Prostate gland (tissue), 2 donors: Measurements from ENCODE around the gene CT47C1. TPM values are rescaled to one million over a fixed set of nuclear protein-coding genes. Genes with fewer than 3 reads are reported as not detected.

Source experiments
- DNase-seq: peaks from one replicate; pipeline ENCODE4 v3.0.0-alpha.2; 2019; ENCODE audit warnings: low spot score
- H3K27ac ChIP-seq, 2 donors: fragments of 200-600 bp; sonication (generic); 2 replicates each; pipeline ENCODE4 v1.5.1; 2017 to 2019
- H3K27me3 ChIP-seq: fragments of 200-600 bp; sonication (generic); replicated peaks from 2 replicates; pipeline ENCODE4 v1.5.1; 2019; ENCODE audit not compliant: insufficient read depth
- H3K36me3 ChIP-seq, 2 donors: fragments of 200-600 bp; sonication (generic); 1 replicate in 1 of 2; 2 replicates in 1 of 2; pipeline versions ENCODE4 v1.5.1 to v1.8.1; 2017 to 2019
- H3K4me1 ChIP-seq: fragments of 200-600 bp; sonication (generic); replicated peaks from 2 replicates; pipeline ENCODE4 v1.5.1; 2019
- H3K4me3 ChIP-seq, 2 donors: fragments of 200-600 bp; sonication (generic); 2 replicates each; pipeline ENCODE4 v1.5.1; 2017 to 2019
- H3K9me3 ChIP-seq: fragments of 200-600 bp; sonication (generic); 2 replicates; pipeline ENCODE4 v1.5.1; 2017
- POLR2A ChIP-seq: fragments of 450-650 bp; IDR thresholded peaks from one replicate; pipeline ENCODE4 v1.6.1; 2016; ENCODE audit warnings: antibody characterized with exemption, mild to moderate bottlenecking
- POLR2AphosphoS5 ChIP-seq: sonication (generic); formaldehyde crosslinking; IDR thresholded peaks from one replicate; pipeline ENCODE4 v1.6.1; 2017; ENCODE audit warnings: antibody characterized with exemption
- WGBS: methylation state at CpG from one replicate; pipeline ENCODE4 v1.1.5; 2018; 5-methylcytosine and 5-hydroxymethylcytosine counted together
- intact Hi-C: fragments of 100-400 bp; cut with DNase I; formaldehyde crosslinking; loops from one replicate; pipeline ENCODE4 v1.14.2; 2022
- total RNA-seq, 2 donors: library from RNA; depleted of rRNA; stranded (reverse); fragments of >200 nt; gene quantifications; one replicate each; pipeline ENCODE4 v1.1.0, GENCODE V29; 2016
- TF ChIP-seq, protein P1 (sequence below), 4 experiments: fragments of 200-600 bp in 2 of 4; fragments of 450-650 bp in 2 of 4; sonication (generic) in 2 of 4; IDR thresholded peaks; 1 replicate in 3 of 4; 2 replicates in 1 of 4; pipeline ENCODE4 v1.5.1; 2016 to 2019; ENCODE audit warnings: antibody characterized with exemption in 4 of 4, mild to moderate bottlenecking in 2 of 4, moderate library complexity in 2 of 4

CT47C1 gene
- total RNA-seq, 2 donors from 2014 or later, result 2.9 TPM; not detected in 1

GRCh38 chrX:119121341-119121740 lies 48.5 kb downstream of the CT47C1 start:
- no peaks in the 10 kb centered on the region for H3K9me3 ChIP-seq
- no peak for TF ChIP-seq POLR2AphosphoS5
- TF ChIP-seq, protein P1, sequence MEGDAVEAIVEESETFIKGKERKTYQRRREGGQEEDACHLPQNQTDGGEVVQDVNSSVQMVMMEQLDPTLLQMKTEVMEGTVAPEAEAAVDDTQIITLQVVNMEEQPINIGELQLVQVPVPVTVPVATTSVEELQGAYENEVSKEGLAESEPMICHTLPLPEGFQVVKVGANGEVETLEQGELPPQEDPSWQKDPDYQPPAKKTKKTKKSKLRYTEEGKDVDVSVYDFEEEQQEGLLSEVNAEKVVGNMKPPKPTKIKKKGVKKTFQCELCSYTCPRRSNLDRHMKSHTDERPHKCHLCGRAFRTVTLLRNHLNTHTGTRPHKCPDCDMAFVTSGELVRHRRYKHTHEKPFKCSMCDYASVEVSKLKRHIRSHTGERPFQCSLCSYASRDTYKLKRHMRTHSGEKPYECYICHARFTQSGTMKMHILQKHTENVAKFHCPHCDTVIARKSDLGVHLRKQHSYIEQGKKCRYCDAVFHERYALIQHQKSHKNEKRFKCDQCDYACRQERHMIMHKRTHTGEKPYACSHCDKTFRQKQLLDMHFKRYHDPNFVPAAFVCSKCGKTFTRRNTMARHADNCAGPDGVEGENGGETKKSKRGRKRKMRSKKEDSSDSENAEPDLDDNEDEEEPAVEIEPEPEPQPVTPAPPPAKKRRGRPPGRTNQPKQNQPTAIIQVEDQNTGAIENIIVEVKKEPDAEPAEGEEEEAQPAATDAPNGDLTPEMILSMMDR (IDR thresholded peaks at IDR 0.05), result no peak
- no peak for TF ChIP-seq POLR2A
- DNase-seq, result no peak
- H3K4me1 ChIP-seq, result no peaks in the 10 kb centered on the region
- no peak overlapping the region for H3K4me3 ChIP-seq
- intact Hi-C loops, result no loop called here
- H3K27ac ChIP-seq, result no peak overlapping the region
- no peaks in the 10 kb centered on the region for H3K36me3 ChIP-seq
- H3K27me3 ChIP-seq, result no peaks in the 10 kb centered on the region
- WGBS, result 94% methylated on average over 1 of the region's 1 CpG

Other genes starting within 250 kb of the CT47C1 start
- gene ZCCHC12, start 249.2 kb upstream of the CT47C1 start, total RNA-seq, result under 1 TPM in 1 of 2 donors, not detected in 1; 0.74 TPM
- 1 to 10 TPM; 3.5 to 8.1 TPM for gene LONRF3, start 98.4 kb upstream of the CT47C1 start, total RNA-seq
- gene KIAA1210, start 54.8 kb downstream of the CT47C1 start, total RNA-seq, result 100 to 1,000 TPM in 1 of 2 donors, under 1 TPM in 1; 0.68 to 234 TPM
- gene PGRMC1, start 163.3 kb downstream of the CT47C1 start, total RNA-seq, result 100 to 1,000 TPM; 156 to 171 TPM